BLaER1 treated with 17β-estradiol and CSF1 and Interleukin-3, amounts not matched to agents 10 nM and 100 nM (cell line): ENCODE measurements around the gene SLC35D2.

ENCODE experiments used
- H3K27ac ChIP-seq, 11 experiments: shearing (Covaris generic); formaldehyde crosslinking; 2 replicates each; pipeline ENCODE4 v1.8.1; 2022
- H3K27me3 ChIP-seq, 11 experiments: shearing (Covaris generic); formaldehyde crosslinking; 2 replicates each; pipeline ENCODE4 v1.8.1; 2022
- H3K36me3 ChIP-seq, 11 experiments: shearing (Covaris generic); formaldehyde crosslinking; 2 replicates each; pipeline ENCODE4 v1.8.1; 2022
- H3K4me1 ChIP-seq, 10 experiments: shearing (Covaris generic); formaldehyde crosslinking; 2 replicates each; pipeline ENCODE4 v1.8.1; 2022
- H3K4me2 ChIP-seq, 11 experiments: shearing (Covaris generic); formaldehyde crosslinking; 2 replicates each; pipeline ENCODE4 v1.8.1; 2022
- H3K4me3 ChIP-seq, 10 experiments: shearing (Covaris generic); formaldehyde crosslinking; 2 replicates each; pipeline ENCODE4 v1.8.1; 2022
- H3K9ac ChIP-seq, 11 experiments: shearing (Covaris generic); formaldehyde crosslinking; 2 replicates each; pipeline ENCODE4 v1.8.1; 2022
- H3K9me3 ChIP-seq, 11 experiments: shearing (Covaris generic); formaldehyde crosslinking; replicated peaks in 1 of 11; 2 replicates each; pipeline ENCODE4 v1.8.1; 2022
- H4K20me1 ChIP-seq, 11 experiments: shearing (Covaris generic); formaldehyde crosslinking; 2 replicates each; pipeline ENCODE4 v1.8.1; 2022
- Cebpa-rat ChIP-seq, 11 experiments: shearing (Covaris generic); IDR thresholded peaks; 2 replicates each; pipeline ENCODE4 v1.8.1; 2022

Gene SLC35D2

DNA sequence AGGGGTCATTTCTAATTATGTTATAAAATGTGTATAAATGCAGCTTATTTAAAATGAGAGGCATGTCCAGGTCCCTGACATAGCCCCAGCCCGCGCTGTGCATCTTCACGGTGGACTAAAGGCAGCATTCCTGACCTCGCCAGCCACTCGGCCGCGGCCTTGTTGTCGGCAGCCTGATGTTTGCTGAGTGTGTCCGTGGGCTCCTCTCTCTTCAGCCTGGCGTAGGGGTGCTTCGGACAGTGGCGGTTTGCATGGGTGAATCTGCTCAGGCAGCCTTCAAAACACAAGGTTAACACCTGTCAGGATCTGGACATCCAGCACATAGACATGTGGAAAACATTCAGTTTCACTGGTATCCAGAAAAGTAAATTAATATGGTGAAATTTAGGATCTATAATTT is 8.8 kb upstream of the SLC35D2 start:
- Histone ChIP-seq H3K4me2 (no peak overlapping the region), H3K36me3 (peaks cover 0 to 100% (median 93%) of the 10 kb centered on the region in 11 experiments; a peak in 20 of 22 replicates), H4K20me1 (peaks cover 0 to 50% (median 20%) of the 10 kb centered on the region in 11 experiments; a peak in 13 of 22 replicates), H3K9ac (no peak overlapping the region), H3K27ac (no peak overlapping the region), H3K4me3 (no peak overlapping the region), H3K9me3 (no peaks in the 10 kb centered on the region), H3K27me3 (no peaks in the 10 kb centered on the region), H3K4me1 (no peaks in the 10 kb centered on the region; a peak in 1 of 20 replicates)
- TF ChIP-seq Cebpa-rat (IDR thresholded peaks at IDR 0.05): no peak

DNA sequence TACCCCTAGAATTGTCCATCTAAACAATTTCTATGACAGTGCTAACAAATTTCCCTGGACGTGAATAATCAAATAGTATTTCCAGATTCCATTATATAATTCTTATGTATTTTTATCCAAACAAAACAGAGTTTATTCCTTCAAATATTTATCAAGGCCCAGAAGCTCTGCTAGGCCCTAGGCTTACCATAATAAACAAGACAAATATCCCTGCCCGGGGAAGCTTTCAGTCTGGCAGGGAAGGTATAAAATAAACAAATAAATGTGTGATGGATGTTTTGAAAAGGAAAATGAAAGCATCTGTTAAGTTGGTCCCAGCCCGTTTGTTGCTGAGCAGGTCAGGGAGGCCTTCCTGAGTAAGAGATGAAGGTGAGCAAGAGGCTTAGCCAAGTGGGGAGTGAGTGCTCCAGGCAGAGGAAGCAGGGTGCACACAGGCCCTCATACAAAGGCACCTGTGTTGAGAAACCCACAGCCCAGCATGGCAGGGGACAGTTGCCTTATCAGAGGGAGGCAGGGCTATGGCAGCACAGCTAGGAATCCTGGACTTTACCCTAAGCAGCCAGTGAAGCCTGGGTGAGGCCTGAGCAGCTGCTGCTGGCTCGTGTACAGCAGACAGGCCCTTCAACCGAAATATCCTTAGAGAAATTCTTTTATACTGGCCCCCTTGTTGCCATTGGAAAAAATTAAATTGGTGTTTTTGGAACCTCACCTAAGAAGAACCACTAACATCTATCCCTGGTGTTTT is 7.7 kb upstream of the SLC35D2 start:
- TF ChIP-seq Cebpa-rat (IDR thresholded peaks at IDR 0.05): no peak
- Histone ChIP-seq H3K9ac (no peak overlapping the region), H3K36me3 (peaks cover 0 to 100% (median 92%) of the 10 kb centered on the region in 11 experiments; a peak in 20 of 22 replicates), H3K4me3 (no peak overlapping the region), H3K27ac (no peak overlapping the region), H3K4me1 (no peaks in the 10 kb centered on the region; a peak in 1 of 20 replicates), H4K20me1 (peaks cover 0 to 45% (median 15%) of the 10 kb centered on the region in 11 experiments; a peak in 13 of 22 replicates), H3K9me3 (no peaks in the 10 kb centered on the region), H3K27me3 (no peaks in the 10 kb centered on the region), H3K4me2 (no peak overlapping the region)

- H3K27me3 ChIP-seq: peaks cover 7 to 17% (median 13%) of the 10 kb centered on the region in 11 experiments; a peak in 19 of 22 replicates
- H3K9ac ChIP-seq: no peak overlapping the region
- peaks cover 0 to 89% (median 75%) of the 10 kb centered on the region in 11 experiments; a peak in 20 of 22 replicates for H3K36me3 ChIP-seq
- no peak for TF ChIP-seq Cebpa-rat (IDR thresholded peaks at IDR 0.05)
- H4K20me1 ChIP-seq: peaks cover 0 to 20% (median 9%) of the 10 kb centered on the region in 11 experiments; a peak in 8 of 22 replicates
- peaks cover 0 to 10% (median 7%) of the 10 kb centered on the region in 10 experiments; a peak in 12 of 20 replicates for H3K4me1 ChIP-seq
- H3K4me3 ChIP-seq: no peak overlapping the region
- H3K27ac ChIP-seq: no peak overlapping the region
- no peaks in the 10 kb centered on the region for H3K9me3 ChIP-seq
- H3K4me2 ChIP-seq: no peak overlapping the region
These were observed 4.6 kb upstream of the SLC35D2 start for GRCh38 chr9:96388144-96388543.

GRCh38 chr9:96386157-96386556 is 2.6 kb upstream of the SLC35D2 start:
- no peak for TF ChIP-seq Cebpa-rat (IDR thresholded peaks at IDR 0.05)
- Histone ChIP-seq H3K4me3 (no peak overlapping the region), H3K9ac (no peak overlapping the region), H3K4me1 (peaks cover 0 to 16% (median 9%) of the 10 kb centered on the region in 10 experiments; a peak in 13 of 20 replicates), H3K9me3 (no peaks in the 10 kb centered on the region), H3K36me3 (peaks cover 0 to 69% (median 55%) of the 10 kb centered on the region in 11 experiments; a peak in 19 of 22 replicates), H3K27ac (no peak overlapping the region), H4K20me1 (peaks cover 0 to 18% (median 1%) of the 10 kb centered on the region in 11 experiments; a peak in 7 of 22 replicates), H3K27me3 (peaks cover 11 to 23% (median 19%) of the 10 kb centered on the region in 11 experiments; a peak in 20 of 22 replicates), H3K4me2 (no peak overlapping the region)

DNA sequence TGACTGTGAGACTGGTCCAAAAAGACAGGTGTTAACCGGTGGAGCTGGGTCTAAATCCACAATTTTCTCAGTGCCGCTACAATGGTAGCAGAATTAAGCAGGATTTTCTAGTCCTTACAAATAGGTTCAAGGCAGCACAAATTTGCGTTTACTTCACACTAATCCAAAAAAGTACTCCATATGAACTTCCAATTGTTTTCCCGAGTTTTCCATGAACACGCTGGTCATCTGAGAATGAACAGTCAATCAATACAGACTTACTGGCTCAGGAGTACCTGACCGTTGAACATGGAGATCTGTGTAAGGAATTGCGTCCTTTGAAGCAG is 709 bp downstream of the SLC35D2 start:
- H3K27ac ChIP-seq: peak overlapping the region in 1 of 11 experiments; percentile 31; a peak in 1 of 22 replicates
- H3K4me1 ChIP-seq: peaks cover 0 to 16% (median 9%) of the 10 kb centered on the region in 10 experiments; a peak in 13 of 20 replicates
- H4K20me1 ChIP-seq: peaks cover 0 to 4% (median 0%) of the 10 kb centered on the region in 11 experiments; a peak in 3 of 22 replicates
- H3K4me2 ChIP-seq: peak overlapping the region; percentile 62 to 90 (median 77); a peak in 16 of 22 replicates
- peak overlapping the region in 4 of 11 experiments; percentile 57 to 74 (median 66); a peak in 7 of 22 replicates for H3K9ac ChIP-seq
- no peak for TF ChIP-seq Cebpa-rat (IDR thresholded peaks at IDR 0.05)
- H3K4me3 ChIP-seq: peak overlapping the region in 7 of 10 experiments; percentile 55 to 72 (median 62); a peak in 11 of 20 replicates
- H3K36me3 ChIP-seq: peaks cover 0 to 36% (median 21%) of the 10 kb centered on the region in 11 experiments; a peak in 19 of 22 replicates
- H3K9me3 ChIP-seq: no peaks in the 10 kb centered on the region
- H3K27me3 ChIP-seq: peaks cover 11 to 23% (median 19%) of the 10 kb centered on the region in 11 experiments; a peak in 20 of 22 replicates

- no peak for TF ChIP-seq Cebpa-rat (IDR thresholded peaks at IDR 0.05)
- Histone ChIP-seq H3K27me3 (peaks cover 11 to 23% (median 19%) of the 10 kb centered on the region in 11 experiments; a peak in 20 of 22 replicates), H3K4me3 (no peak overlapping the region), H3K4me1 (peaks cover 0 to 16% (median 9%) of the 10 kb centered on the region in 10 experiments; a peak in 13 of 20 replicates), H3K4me2 (peak overlapping the region in 3 of 11 experiments; percentile 69 to 87 (median 80); a peak in 4 of 22 replicates), H4K20me1 (peaks cover 0 to 4% (median 0%) of the 10 kb centered on the region in 11 experiments; a peak in 3 of 22 replicates), H3K9me3 (no peaks in the 10 kb centered on the region), H3K36me3 (peaks cover 0 to 30% (median 15%) of the 10 kb centered on the region in 11 experiments; a peak in 16 of 22 replicates), H3K9ac (no peak overlapping the region), H3K27ac (no peak overlapping the region)
These were observed 1.3 kb downstream of the SLC35D2 start for GRCh38 chr9:96382175-96382574.

GRCh38 chr9:96381696-96382095 is 1.8 kb downstream of the SLC35D2 start:
- peaks cover 0 to 4% (median 0%) of the 10 kb centered on the region in 11 experiments; a peak in 3 of 22 replicates for H4K20me1 ChIP-seq
- no peak for TF ChIP-seq Cebpa-rat (IDR thresholded peaks at IDR 0.05)
- no peaks in the 10 kb centered on the region for H3K9me3 ChIP-seq
- H3K4me2 ChIP-seq: peak overlapping the region in 2 of 11 experiments; percentile 69 to 87; a peak in 1 of 22 replicates
- peaks cover 0 to 16% (median 9%) of the 10 kb centered on the region in 10 experiments; a peak in 13 of 20 replicates for H3K4me1 ChIP-seq
- peaks cover 11 to 23% (median 19%) of the 10 kb centered on the region in 11 experiments; a peak in 20 of 22 replicates for H3K27me3 ChIP-seq
- no peak overlapping the region for H3K4me3 ChIP-seq
- H3K36me3 ChIP-seq: peaks cover 0 to 25% (median 10%) of the 10 kb centered on the region in 11 experiments; a peak in 14 of 22 replicates
- H3K27ac ChIP-seq: no peak overlapping the region
- no peak overlapping the region for H3K9ac ChIP-seq

DNA sequence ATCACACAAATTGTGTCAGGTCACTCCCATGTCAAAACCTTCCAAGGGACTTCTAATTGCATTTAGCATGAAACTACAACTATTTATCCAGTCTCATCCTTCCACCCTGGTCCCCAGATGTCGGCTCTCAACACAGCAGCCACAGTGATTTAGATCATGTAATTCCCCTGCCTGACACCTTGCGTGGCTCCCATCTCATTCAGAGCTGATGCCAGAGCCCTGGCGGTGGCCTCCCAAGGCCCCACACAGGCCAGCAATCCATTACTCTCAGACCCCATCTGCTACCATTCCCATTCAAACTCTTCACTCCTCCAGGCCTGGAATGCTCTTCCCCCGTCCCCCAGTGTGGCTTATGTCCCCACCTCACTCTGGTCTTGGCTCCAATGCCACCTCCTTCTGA is 2.4 kb downstream of the SLC35D2 start:
- Histone ChIP-seq H3K4me1 (peaks cover 0 to 16% (median 9%) of the 10 kb centered on the region in 10 experiments; a peak in 13 of 20 replicates), H3K27ac (no peak overlapping the region), H3K9ac (no peak overlapping the region), H3K36me3 (peaks cover 0 to 19% (median 9%) of the 10 kb centered on the region in 11 experiments; a peak in 9 of 22 replicates), H3K9me3 (no peaks in the 10 kb centered on the region), H3K4me2 (no peak overlapping the region), H4K20me1 (peaks cover 0 to 4% (median 0%) of the 10 kb centered on the region in 11 experiments; a peak in 3 of 22 replicates), H3K4me3 (no peak overlapping the region), H3K27me3 (peaks cover 11 to 23% (median 19%) of the 10 kb centered on the region in 11 experiments; a peak in 20 of 22 replicates)
- no peak for TF ChIP-seq Cebpa-rat (IDR thresholded peaks at IDR 0.05)
